ENCODE measurements around the gene RASL12.

DNA sequence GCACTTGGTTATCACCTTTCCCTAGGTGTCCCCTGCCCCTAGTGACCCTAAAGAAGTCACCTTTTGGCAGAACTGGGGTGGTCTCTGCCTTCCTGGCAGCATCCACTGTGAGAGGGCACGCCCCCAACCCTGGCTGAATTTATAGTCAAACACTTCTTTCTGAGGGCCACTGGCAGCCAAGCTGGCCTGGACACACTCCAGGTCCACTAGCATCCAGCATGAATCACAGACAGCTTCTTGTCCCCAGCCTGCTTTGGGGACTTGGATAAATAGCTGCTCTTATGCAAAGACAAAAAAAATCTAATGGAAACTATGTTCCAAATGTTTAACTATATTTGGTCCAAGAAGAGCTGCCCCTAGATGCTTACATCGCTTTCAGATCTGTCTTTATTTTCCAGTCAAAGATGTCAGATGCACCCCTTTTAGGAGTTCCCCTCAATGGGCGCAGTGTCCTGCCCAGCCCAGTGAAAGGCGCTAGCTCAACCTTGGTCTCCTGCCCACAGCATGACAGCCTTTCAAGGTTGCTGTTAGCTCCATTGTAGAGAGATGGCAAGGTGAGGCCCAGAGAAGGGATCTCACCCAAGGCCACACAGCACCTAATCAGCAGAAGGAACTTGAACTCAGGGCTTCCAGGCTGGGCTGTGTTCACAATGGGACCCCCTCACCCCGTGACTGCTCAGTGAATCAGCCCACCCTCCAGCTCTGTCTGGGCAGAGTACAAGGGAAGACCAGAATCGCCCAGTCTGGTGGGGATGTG is 7.0 kb downstream of the RASL12 start:
- TF ChIP-seq, protein P1, sequence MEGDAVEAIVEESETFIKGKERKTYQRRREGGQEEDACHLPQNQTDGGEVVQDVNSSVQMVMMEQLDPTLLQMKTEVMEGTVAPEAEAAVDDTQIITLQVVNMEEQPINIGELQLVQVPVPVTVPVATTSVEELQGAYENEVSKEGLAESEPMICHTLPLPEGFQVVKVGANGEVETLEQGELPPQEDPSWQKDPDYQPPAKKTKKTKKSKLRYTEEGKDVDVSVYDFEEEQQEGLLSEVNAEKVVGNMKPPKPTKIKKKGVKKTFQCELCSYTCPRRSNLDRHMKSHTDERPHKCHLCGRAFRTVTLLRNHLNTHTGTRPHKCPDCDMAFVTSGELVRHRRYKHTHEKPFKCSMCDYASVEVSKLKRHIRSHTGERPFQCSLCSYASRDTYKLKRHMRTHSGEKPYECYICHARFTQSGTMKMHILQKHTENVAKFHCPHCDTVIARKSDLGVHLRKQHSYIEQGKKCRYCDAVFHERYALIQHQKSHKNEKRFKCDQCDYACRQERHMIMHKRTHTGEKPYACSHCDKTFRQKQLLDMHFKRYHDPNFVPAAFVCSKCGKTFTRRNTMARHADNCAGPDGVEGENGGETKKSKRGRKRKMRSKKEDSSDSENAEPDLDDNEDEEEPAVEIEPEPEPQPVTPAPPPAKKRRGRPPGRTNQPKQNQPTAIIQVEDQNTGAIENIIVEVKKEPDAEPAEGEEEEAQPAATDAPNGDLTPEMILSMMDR (IDR thresholded peaks at IDR 0.05) = no peak
- no peak for TF ChIP-seq POLR2A (IDR thresholded peaks at IDR 0.05)
- no peak for TF ChIP-seq POLR2AphosphoS5 (IDR thresholded peaks at IDR 0.05)
- no peak for TF ChIP-seq EP300 (IDR thresholded peaks at IDR 0.05)

All from sigmoid colon (tissue), 4 donors.